Heart right ventricle (tissue), 16 donors: Measurements from ENCODE around the gene AGBL1. TPM values are rescaled to one million over a fixed set of nuclear protein-coding genes. Genes with fewer than 3 reads are reported as not detected.

Experiments used
- ATAC-seq, 8 donors: fragments of 200-7000 bp; cut with Tn5 transposase; one replicate each; pipeline ENCODE4 v1.9.1; 2020; ENCODE audit warnings: mild to moderate bottlenecking in 8 of 8, moderate library complexity in 8 of 8, moderate number of reproducible peaks in 1 of 8
- DNase-seq, 2 donors: peaks; one replicate each; pipeline ENCODE4 v3.0.0-alpha.2; 2020
- H3K27ac ChIP-seq, 10 donors: fragments of 200-600 bp; sonication (generic) in 2 of 10; one replicate each; pipeline versions ENCODE4 v1.5.0 to v1.8.0; 2020 to 2022; ENCODE audit warnings: mild to moderate bottlenecking in 3 of 10
- H3K27me3 ChIP-seq, 7 donors: fragments of 200-600 bp; one replicate each; pipeline ENCODE4 v1.8.0; 2021 to 2022; ENCODE audit warnings: mild to moderate bottlenecking in 2 of 7
- H3K36me3 ChIP-seq, 9 donors: fragments of 200-600 bp; sonication (generic) in 1 of 9; one replicate each; pipeline versions ENCODE4 v1.5.0 to v1.8.0; 2020 to 2022; ENCODE audit warnings: mild to moderate bottlenecking in 2 of 9
- H3K4me1 ChIP-seq, 9 donors: fragments of 200-600 bp; sonication (generic) in 1 of 9; one replicate each; pipeline versions ENCODE4 v1.5.0 to v1.8.0; 2020 to 2022; ENCODE audit warnings: mild to moderate bottlenecking in 4 of 9
- H3K4me3 ChIP-seq, 10 donors: fragments of 200-600 bp; sonication (generic) in 2 of 10; one replicate each; pipeline versions ENCODE4 v1.5.0 to v1.8.0; 2020 to 2022; ENCODE audit warnings: mild to moderate bottlenecking in 7 of 10, moderate library complexity in 2 of 10
- H3K9me3 ChIP-seq, 11 donors: fragments of 200-600 bp in 10 of 11; sonication (generic) in 2 of 11; one replicate each; pipeline versions ENCODE4 v1.5.0 to v1.8.0; 2013 to 2022; ENCODE audit warnings: mild to moderate bottlenecking in 2 of 11, control low read depth in 1 of 11, moderate library complexity in 1 of 11
- WGBS, 2 donors: extraction: QIAGEN DNeasy Blood & Tissue Kit; methylation state at CpG; one replicate each; pipeline ENCODE4 v1.1.7; 2013; ENCODE audit warnings: inconsistent platforms in 1 of 2; 5-methylcytosine and 5-hydroxymethylcytosine counted together
- intact Hi-C, 10 donors: fragments of 100-400 bp; cut with DNase I; formaldehyde crosslinking; loops; one replicate each; pipeline versions ENCODE4 v1.11.1 to v1.14.2; 2022
- polyA plus RNA-seq, 2 donors: library from polyadenylated mRNA; stranded (reverse); fragments of 200-250 nt; gene quantifications; one replicate each; pipeline ENCODE4 v1.2.3, GENCODE V29; 2013
- total RNA-seq, 10 donors: library from RNA; stranded (reverse); fragmentation: NEBNext Ultra II Directional in 3 of 10; extraction: Animal tissue kit (Norgen Biotek cat#: 25700) in 3 of 10; gene quantifications; one replicate each; pipeline versions ENCODE4 v1.2.1 to v1.2.4, GENCODE V29; 2021 to 2023
- TF ChIP-seq, protein P1 (sequence below), 9 donors: fragments of 200-600 bp; sonication (generic) in 2 of 9; IDR thresholded peaks; one replicate each; pipeline versions ENCODE4 v1.5.0 to v1.8.0; 2021 to 2022; ENCODE audit warnings: antibody characterized with exemption in 9 of 9, mild to moderate bottlenecking in 5 of 9, moderate library complexity in 1 of 9
- donor health status: Arrhythmogenic right ventricular cardiomyopathy.
- donor health status: ischemic (EF 13 %, LVEDD 7.1; RV severe dilation, severe dysfunction).
- donor health status: healthy with polysubstance abuse.
- donor health status: DM: no; HTN: yes; CAD: no.
- donor health status: DM: no; HTN: no; CAD: no.
- donor health status: ischemic (EF 25% LVEDD 6.9; RV normal size, moderate dysfunction).
- donor health status: ischemic (EF 25% LVEDD 5.7; RV mildly dilated, moderate dysfunction).
- donor health status: healthy.
- donor health status: DM: yes; HTN: yes; CAD: no.
- donor health status: Ischemic cardiomyopathy.
- donor health status: ischemic (EF 35%, LVEDD 5.7; RV mildly dilated, moderate dysfunction).
- donor health status: nonischemic (EF 11% LVEDD 7.7; RV severe dilation, severe dysfunction).
- donor health status: DM: yes; HTN: yes; CAD: no.
- donor health status: PGD.
- donor health status: ischemic (EF 29% LVEDD 5.4; RV normal size, mild dysfunction).
- donor health status: nonischemic (EF 23%, LVEDD 6.1; RV moderate dilation, normal function).

AGBL1 gene
- total and polyA plus RNA-seq, 12 donors: 0.02 to 0.13 (median 0.09) TPM; not detected in 7

DNA sequence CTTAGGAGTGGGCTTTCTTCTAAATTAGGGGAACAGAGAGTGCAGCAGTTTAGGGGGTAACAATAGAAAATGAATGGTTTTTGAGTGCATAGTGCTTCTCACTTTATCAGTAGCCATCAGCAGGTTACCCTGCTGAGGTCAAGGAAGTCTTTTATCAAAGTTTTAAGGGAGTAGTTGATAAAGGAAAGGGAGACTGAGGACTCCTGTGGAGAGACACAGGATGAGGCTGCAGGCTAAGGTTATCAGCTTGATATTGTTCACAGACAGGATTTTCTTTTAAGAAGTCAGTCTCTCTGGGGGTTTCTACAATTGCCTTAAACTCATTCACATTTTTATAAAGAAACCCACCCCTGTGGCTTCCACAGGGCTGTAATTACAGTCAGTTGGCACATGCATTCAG, 205.0 kb downstream of the AGBL1 start:
- H3K4me1 ChIP-seq: no peaks in the 10 kb centered on the region
- H3K4me3 ChIP-seq: no peak overlapping the region
- DNase-seq (no peak), ATAC-seq (no peak)
- H3K36me3 ChIP-seq: no peaks in the 10 kb centered on the region
- H3K27ac ChIP-seq: no peak overlapping the region
- H3K9me3 ChIP-seq: no peaks in the 10 kb centered on the region
- TF ChIP-seq, protein P1, sequence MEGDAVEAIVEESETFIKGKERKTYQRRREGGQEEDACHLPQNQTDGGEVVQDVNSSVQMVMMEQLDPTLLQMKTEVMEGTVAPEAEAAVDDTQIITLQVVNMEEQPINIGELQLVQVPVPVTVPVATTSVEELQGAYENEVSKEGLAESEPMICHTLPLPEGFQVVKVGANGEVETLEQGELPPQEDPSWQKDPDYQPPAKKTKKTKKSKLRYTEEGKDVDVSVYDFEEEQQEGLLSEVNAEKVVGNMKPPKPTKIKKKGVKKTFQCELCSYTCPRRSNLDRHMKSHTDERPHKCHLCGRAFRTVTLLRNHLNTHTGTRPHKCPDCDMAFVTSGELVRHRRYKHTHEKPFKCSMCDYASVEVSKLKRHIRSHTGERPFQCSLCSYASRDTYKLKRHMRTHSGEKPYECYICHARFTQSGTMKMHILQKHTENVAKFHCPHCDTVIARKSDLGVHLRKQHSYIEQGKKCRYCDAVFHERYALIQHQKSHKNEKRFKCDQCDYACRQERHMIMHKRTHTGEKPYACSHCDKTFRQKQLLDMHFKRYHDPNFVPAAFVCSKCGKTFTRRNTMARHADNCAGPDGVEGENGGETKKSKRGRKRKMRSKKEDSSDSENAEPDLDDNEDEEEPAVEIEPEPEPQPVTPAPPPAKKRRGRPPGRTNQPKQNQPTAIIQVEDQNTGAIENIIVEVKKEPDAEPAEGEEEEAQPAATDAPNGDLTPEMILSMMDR (IDR thresholded peaks at IDR 0.05): no peak
- no peaks in the 10 kb centered on the region for H3K27me3 ChIP-seq
- intact Hi-C loops: loop anchor here in 1 of 10 donors (10.0 kb wide), 1 partner anchor 60 kb away; no protein-coding TSS in a partner anchor

DNA sequence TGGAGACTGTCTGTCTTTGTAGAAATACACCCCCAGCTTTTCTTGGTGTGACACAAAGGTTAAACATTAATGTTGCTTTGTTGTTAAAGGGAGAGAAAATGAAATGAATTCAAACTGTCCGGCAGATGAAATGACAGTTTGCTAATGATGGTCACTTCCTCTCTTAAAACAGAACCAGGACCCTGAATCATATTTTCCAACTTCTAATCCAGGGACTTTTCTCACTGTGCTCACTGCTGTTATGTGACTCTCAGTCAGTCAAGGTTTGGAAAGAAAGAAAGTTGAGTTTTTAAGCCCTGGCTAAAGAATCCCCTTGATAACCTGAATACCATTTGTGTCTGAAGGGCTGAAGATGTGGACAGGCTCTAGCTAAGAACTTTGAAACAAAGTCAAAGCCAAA, 215.8 kb downstream of the AGBL1 start:
- intact Hi-C loops: no loop called here
- 30 to 56% methylated on average over 1 of the region's 1 CpG for WGBS, 2 donors
- H3K27ac ChIP-seq: no peak overlapping the region

DNA sequence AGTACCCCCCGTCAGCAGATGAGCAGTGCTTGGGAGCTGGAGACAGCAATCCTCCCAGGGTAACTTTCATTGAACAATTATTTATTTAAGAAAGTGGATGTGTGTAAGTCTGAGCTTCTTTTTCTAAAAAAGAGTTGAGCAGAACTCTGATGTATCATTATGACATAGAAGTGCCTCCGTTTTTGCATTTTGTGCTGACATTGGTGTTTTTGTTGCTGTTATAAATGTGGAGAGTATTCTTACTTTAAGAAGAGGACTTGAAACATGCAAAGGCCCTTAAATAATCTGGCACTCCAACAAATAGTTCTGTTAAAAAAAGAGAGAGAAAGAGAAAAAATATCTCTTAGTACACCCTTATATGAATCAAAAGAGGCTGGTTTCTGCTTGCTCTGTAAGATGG, 217.1 kb downstream of the AGBL1 start:
- Histone ChIP-seq H3K27me3 (peaks cover 0 to 4% (median 0%) of the 10 kb centered on the region in 7 donors), H3K4me1 (no peaks in the 10 kb centered on the region), H3K9me3 (no peaks in the 10 kb centered on the region), H3K36me3 (no peaks in the 10 kb centered on the region), H3K4me3 (no peak overlapping the region), H3K27ac (no peak overlapping the region)
- no peak for ATAC-seq
- WGBS, 2 donors: 73 to 84% methylated on average over 2 of the region's 2 CpGs
- intact Hi-C loops: no loop called here
- DNase-seq: no peak
- TF ChIP-seq, protein P1 (IDR thresholded peaks at IDR 0.05): no peak

More for the DNA sequence above, 215.8 kb downstream of the AGBL1 start:
- peaks cover 0 to 4% (median 0%) of the 10 kb centered on the region in 7 donors for H3K27me3 ChIP-seq
- TF ChIP-seq, protein P1 (IDR thresholded peaks at IDR 0.05): no peak
- H3K4me3 ChIP-seq: no peak overlapping the region
- ATAC-seq: no peak
- no peaks in the 10 kb centered on the region for H3K36me3 ChIP-seq
- no peak for DNase-seq
- H3K4me1 ChIP-seq: no peaks in the 10 kb centered on the region
- H3K9me3 ChIP-seq: no peaks in the 10 kb centered on the region

DNA sequence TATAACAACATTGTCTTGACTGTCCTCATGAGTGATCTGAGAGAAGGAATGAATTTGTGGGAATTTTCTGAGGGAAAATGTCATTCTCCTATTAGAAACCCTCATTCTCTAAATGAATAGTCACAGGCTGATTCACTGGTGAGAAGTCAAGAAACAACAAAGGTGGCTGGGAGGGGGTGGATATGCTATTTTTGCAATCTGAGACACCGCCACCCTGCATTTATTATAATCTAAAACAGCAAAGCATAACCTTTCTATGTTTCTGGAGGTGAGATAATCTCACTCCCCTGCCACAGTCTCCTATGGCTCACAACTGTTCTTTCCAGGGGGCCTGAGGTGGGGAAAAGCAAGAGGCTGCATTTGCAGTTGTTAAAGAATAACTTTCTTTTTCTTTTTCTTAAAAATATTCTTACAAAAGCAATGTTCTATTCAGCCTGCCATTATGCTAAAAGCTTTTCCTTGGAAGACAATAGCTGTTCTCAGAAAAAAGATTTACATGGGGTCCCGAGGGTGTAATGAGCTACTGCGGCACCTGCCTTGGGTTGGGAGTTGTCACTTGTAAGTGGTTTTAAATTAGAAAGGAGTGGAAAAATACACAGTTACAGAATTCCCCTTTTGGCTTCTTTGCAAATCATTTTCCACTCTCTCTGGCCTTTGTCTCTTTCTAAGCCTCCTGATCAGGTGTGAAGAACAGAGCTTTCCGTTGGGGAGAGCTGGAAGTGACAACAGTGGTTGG, 220.9 kb downstream of the AGBL1 start:
- peaks cover 0 to 3% (median 0%) of the 10 kb centered on the region in 7 donors for H3K27me3 ChIP-seq
- no peaks in the 10 kb centered on the region for H3K4me1 ChIP-seq
- TF ChIP-seq, protein P1 (IDR thresholded peaks at IDR 0.05): no peak
- no peaks in the 10 kb centered on the region for H3K9me3 ChIP-seq
- H3K27ac ChIP-seq: no peak overlapping the region
- H3K4me3 ChIP-seq: no peak overlapping the region
- WGBS, 2 donors: 57 to 63% methylated on average over 4 of the region's 4 CpGs
- intact Hi-C loops: no loop called here
- no peak for DNase-seq
- ATAC-seq: no peak
- H3K36me3 ChIP-seq: no peaks in the 10 kb centered on the region
